T-helper 2 cell treated with Interferon-gamma antibody and Interleukin-4, amounts not matched to agents 5 μg/mL and 100 μg/mL, for 36 hours (primary cell): Measurements from ENCODE around the gene TPP1.

ENCODE experiments used
- DNase-seq: peaks from one replicate; pipeline ENCODE4 v3.0.0; 2021; ENCODE audit warnings: low spot score
- H3K27ac Mint-ChIP-seq: one replicate; pipeline ENCODE4 v1.8.0; 2021; ENCODE audit warnings: mild to moderate bottlenecking, mixed read lengths
- H3K27me3 Mint-ChIP-seq: one replicate; pipeline ENCODE4 v1.8.0; 2021; ENCODE audit warnings: low read depth, mixed read lengths
- H3K36me3 Mint-ChIP-seq: one replicate; pipeline ENCODE4 v1.8.0; 2021; ENCODE audit warnings: low read depth, mixed read lengths
- H3K4me1 Mint-ChIP-seq: one replicate; pipeline ENCODE4 v1.8.0; 2021; ENCODE audit warnings: low read depth, mixed read lengths
- H3K4me3 Mint-ChIP-seq: one replicate; pipeline ENCODE4 v1.8.0; 2022; ENCODE audit warnings: mild to moderate bottlenecking, moderate library complexity, mixed read lengths
- H3K9me3 Mint-ChIP-seq: one replicate; pipeline ENCODE4 v1.8.0; 2021; ENCODE audit warnings: mixed read lengths

TPP1 gene

DNA sequence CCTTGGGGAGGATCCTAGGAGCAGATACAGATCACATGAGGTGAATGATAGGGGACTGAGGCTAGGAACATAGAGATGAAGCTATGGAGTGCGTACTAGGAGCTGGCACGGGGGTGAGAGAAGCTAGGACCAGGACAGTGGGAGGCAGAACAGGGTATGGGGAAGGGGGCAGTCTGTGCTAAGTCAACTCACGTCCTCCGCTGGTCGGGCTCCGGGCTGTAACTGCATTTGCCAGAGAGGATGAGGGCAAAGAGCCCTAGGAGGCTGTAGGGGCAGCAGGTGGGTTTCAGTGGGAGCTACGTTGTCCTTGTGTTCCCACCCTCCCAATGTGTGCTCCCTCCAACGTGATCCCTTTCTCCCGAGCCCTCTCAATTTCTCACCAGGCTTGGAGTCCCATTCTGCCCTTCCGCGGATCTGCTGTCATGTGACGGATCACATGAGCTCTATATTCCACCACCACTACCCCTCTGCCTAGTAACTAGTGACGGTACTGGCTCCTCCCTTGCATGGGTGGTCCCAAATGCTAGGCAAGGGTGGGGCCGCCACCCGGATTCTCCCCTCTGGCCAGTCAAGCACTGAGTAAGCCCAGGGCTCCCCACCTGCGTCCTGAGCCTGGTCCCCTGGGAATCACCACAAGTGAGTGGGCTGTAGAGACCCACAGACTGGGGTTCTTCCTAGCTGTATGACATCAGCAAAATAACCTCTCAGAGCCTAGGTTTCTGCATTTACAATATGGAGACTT lies at the start of gene TPP1:
TPP1 (minus strand) TSS at position 419 of the 742 bp plus-strand sequence; CDS start at position 397, 22 bp downstream.
- DNase-seq, result peak; percentile 89
- H3K36me3 Mint-ChIP-seq, result peaks cover 15% of the 10 kb centered on the region
- no peak within 1 kb of the TSS for H3K27ac Mint-ChIP-seq
- H3K4me1 Mint-ChIP-seq, result peaks cover 5% of the 10 kb centered on the region
- no peak within 1 kb of the TSS for H3K4me3 Mint-ChIP-seq
- H3K9me3 Mint-ChIP-seq, result no peaks in the 10 kb centered on the region
- H3K27me3 Mint-ChIP-seq, result no peaks in the 10 kb centered on the region

DNA sequence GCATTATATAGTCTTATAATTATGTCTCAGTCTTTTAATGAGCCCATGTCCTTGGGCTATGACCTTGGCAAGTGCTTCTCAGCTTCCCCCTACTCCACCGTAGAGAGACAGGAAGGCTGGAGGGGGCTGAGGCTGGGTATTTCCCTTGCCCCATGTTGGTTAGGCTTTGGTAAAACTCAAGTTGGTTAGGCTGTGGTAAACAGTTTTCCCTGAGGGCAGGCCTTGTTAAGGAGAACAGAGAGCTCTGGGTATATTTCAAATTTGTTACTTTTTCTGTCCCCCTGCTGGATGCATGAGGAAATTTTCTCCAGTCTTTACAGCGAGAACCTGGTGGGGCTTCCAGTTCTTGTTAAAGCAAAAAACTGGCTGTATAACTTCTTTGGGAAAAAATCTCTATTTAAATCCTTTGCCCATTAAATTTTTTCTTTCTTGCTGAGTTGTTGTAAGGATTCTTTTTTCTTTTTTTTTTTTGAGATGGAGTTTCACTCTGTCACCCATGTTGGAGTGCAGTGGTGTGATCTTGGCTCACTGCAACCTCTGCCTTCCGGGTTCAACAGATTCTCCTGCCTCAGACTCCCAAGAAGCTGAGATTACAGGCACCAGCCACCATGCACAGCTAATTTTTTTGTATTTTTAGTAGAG lies 48.6 kb upstream of the TPP1 start:
- peak; percentile 47 for DNase-seq
- H3K27me3 Mint-ChIP-seq, result peaks cover 7% of the 10 kb centered on the region
- H3K27ac Mint-ChIP-seq, result peak overlapping the region; percentile 38
- H3K4me3 Mint-ChIP-seq, result no peak overlapping the region
- peaks cover 51% of the 10 kb centered on the region for H3K4me1 Mint-ChIP-seq
- peaks cover 12% of the 10 kb centered on the region for H3K36me3 Mint-ChIP-seq
- H3K9me3 Mint-ChIP-seq, result no peaks in the 10 kb centered on the region

DNA sequence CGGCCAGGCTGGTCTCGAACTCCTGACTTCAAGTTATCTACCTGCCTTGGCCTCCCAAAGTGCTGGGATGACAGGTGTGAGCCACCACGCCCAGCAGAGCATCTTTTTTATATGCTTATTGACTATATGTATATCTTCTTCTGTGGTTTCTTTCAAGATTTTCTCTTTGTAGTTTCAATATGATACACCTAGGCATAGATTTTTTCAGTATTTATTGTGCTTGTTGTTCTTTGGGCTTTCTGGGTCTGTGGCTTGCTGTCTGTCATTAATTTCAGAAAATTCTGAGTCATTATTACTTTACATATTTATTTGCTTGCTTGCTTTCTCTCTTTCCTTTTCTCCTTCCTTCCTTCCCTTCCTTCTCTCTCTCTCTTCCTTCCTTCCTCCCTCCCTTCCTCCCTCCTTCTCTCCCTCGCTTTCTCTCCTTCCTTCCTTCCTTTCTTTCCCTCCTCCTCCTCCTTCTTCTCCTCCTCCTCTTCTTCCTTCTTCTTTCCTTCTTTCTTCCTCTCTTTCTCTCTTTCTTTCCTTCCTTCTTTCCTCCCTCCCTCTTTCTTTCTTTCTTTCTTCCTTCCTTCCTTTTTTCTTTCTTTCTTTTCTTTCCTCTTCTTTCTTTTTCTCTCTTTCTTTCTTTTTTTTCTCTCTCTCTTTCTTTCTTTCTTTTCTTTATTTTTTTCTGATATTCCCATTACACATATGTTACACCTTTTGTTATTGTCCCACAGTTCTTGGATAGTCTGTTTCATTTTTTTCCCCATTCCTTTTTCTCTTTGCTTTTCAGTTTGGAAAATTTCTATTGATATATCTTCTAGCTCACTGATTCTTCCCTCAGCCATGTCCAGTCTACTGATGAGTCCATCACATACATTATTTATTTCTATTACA lies 47.3 kb upstream of the TPP1 start:
- Mint-ChIP-seq H3K27ac (peak overlapping the region; percentile 14), H3K27me3 (peaks cover 7% of the 10 kb centered on the region), H3K4me1 (peaks cover 39% of the 10 kb centered on the region), H3K4me3 (no peak overlapping the region), H3K9me3 (no peaks in the 10 kb centered on the region), H3K36me3 (peaks cover 7% of the 10 kb centered on the region)
- no peak for DNase-seq

DNA sequence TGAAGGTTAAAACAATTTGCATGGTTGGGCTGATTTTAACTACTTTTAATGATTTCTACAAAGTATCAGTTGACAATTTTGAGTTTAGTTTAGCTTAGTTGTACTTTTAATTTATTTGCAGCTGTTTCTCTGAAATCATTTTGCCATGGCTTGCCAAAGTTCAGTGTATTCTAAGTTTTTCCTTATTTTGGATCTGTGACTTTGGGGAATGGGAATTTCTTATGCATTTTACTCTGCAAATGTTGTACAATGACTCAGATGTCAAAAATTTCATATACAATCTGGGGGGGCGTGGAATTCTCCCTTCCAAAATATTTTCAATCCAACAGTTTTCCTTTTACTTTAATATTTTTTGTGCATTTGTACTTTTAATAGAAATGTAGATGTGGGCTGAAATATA lies 45.3 kb upstream of the TPP1 start:
- Mint-ChIP-seq H3K36me3 (no peaks in the 10 kb centered on the region), H3K27ac (no peak overlapping the region), H3K27me3 (peaks cover 7% of the 10 kb centered on the region), H3K9me3 (no peaks in the 10 kb centered on the region), H3K4me1 (peaks cover 23% of the 10 kb centered on the region), H3K4me3 (no peak overlapping the region)
- no peak for DNase-seq

DNA sequence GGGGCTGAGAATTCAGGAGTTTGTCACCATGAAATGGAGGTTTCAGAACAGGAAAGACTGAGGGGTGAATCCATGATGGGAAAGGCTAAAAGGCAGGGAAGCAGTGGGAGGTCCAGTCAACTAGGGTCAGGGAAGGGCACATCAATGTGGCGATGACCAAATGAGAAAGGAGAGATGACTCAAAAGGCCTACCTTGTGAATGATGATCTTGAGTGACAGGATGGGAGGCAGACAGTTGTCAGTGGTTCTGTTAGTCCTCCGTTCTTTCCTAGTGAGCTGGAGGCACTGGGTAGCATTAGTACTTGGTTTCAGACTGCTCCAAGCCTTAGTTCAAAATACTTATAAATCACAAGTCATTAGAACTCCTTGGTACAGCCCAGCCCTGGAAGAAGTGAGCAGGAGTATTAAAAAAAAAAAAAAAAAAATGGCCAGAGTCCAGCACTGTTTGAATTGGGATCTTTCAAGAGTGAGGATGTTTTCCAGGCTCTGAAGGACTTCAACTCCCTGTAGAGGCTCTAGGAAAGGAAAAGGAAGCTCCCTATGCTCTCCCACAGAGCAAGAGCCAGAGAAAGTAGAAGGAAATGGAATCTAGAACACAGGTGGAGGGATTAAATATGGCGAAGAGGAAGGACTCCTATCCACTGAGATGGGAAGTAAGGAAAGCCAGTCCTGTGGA lies 44.7 kb upstream of the TPP1 start:
- no peaks in the 10 kb centered on the region for H3K9me3 Mint-ChIP-seq
- no peak for DNase-seq
- H3K36me3 Mint-ChIP-seq, result no peaks in the 10 kb centered on the region
- H3K4me1 Mint-ChIP-seq, result peaks cover 22% of the 10 kb centered on the region
- H3K4me3 Mint-ChIP-seq, result no peak overlapping the region
- peaks cover 7% of the 10 kb centered on the region for H3K27me3 Mint-ChIP-seq
- peak overlapping the region; percentile 55 for H3K27ac Mint-ChIP-seq

DNA sequence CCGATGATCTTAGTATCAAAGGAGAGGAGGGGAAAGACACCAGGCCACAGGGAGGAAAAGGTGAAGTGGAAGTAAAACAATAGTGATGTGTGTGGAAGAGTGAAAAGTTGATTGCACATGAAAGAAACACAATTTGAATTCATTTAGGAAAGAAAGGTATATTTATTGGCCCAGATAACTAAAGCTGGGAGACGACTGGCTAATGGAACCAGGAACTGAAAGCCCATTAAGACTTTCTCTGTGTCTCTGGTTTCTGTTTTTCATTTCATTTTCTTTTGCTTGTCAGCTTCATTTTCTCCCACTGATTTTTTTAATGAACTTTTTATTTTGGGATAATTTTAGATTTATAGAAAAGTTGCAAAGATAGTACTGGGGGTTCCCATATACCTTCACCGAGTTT lies 41.5 kb upstream of the TPP1 start:
- H3K9me3 Mint-ChIP-seq, result no peaks in the 10 kb centered on the region
- peaks cover 8% of the 10 kb centered on the region for H3K4me1 Mint-ChIP-seq
- no peak overlapping the region for H3K4me3 Mint-ChIP-seq
- no peaks in the 10 kb centered on the region for H3K36me3 Mint-ChIP-seq
- H3K27ac Mint-ChIP-seq, result no peak overlapping the region
- DNase-seq, result no peak
- H3K27me3 Mint-ChIP-seq, result peaks cover 25% of the 10 kb centered on the region

DNA sequence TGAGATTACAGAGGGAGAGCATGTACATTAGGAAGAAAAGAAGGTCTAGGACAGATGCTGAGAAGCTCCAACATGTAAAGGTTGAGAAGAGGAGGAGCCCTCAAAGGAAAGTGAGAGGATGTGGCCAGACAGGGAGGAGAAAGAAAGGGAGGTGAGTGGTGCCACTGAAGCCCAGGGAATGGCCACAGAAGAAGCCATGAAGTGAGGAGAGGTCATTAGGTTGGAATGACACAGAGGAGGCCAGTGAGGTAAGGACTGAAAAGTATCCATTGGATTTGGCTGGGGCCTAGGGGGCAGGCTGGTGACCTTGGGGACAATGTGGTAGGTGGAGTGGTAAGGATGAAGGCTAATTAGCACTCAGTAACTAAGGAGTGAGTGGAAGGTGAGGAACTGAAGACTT lies 39.4 kb upstream of the TPP1 start:
- Mint-ChIP-seq H3K4me1 (peaks cover 5% of the 10 kb centered on the region), H3K36me3 (no peaks in the 10 kb centered on the region), H3K4me3 (no peak overlapping the region), H3K27ac (no peak overlapping the region), H3K27me3 (peaks cover 22% of the 10 kb centered on the region), H3K9me3 (no peaks in the 10 kb centered on the region)
- DNase-seq, result no peak

DNA sequence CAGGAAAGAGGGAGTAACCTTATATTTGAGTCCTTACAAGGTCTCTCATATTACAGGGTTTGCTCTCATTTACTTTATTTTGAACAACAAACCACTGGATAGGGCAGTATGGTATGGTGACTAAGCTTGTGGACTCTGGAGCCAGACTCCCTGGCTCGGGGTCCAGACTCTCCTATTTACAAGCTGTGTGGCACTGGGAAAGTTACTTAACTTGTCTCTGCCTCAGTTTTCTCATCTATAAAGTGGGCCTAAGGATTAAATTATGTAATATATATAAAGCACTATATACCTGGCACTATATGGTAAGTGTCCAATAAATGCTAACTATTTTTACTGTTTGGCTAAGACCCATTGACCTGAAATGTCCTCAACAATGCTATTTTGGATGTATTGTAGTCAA lies 38.1 kb upstream of the TPP1 start:
- peaks cover 3% of the 10 kb centered on the region for H3K4me1 Mint-ChIP-seq
- no peak for DNase-seq
- no peaks in the 10 kb centered on the region for H3K36me3 Mint-ChIP-seq
- H3K27me3 Mint-ChIP-seq, result peaks cover 18% of the 10 kb centered on the region
- H3K27ac Mint-ChIP-seq, result no peak overlapping the region
- no peaks in the 10 kb centered on the region for H3K9me3 Mint-ChIP-seq
- H3K4me3 Mint-ChIP-seq, result peak overlapping the region; percentile 21

DNA sequence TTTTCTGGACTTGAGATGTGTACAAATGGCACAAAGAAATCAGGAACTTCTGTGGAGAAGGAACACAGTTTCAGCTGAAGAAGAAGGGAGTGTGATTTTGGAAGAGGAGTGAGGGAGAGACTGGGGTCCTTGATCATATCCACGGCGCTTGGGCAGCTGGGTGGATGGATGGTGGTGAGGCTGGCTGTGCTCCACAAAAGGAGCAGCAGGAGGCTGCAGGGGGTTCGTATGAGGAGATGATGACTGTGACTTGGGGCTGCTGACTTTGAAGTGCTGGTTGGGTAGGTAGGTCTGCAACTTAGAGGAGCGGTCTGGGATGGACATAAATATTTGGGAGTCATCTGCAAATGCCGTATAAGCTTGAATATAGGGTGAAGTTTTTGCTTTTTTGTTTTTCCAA lies 37.7 kb upstream of the TPP1 start:
- H3K4me3 Mint-ChIP-seq, result peak overlapping the region; percentile 68
- H3K27ac Mint-ChIP-seq, result no peak overlapping the region
- H3K36me3 Mint-ChIP-seq, result no peaks in the 10 kb centered on the region
- no peak for DNase-seq
- peaks cover 3% of the 10 kb centered on the region for H3K4me1 Mint-ChIP-seq
- no peaks in the 10 kb centered on the region for H3K9me3 Mint-ChIP-seq
- peaks cover 18% of the 10 kb centered on the region for H3K27me3 Mint-ChIP-seq

DNA sequence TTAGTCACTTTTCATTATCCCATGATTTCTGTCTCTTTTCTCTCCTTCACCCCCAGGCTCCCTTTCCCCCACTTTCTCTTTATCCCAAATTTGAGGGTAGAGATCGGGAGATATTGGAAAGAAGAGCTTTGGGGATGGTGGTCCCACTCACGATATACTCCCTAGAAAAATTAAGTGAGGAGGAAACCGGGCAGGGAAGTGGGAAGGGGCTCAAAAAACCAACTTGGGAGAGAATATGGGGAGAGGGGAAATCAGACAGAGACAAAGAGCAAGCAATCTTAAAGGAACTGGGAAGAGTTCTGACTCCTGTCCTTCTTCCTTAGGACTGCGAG lies 37.3 kb upstream of the TPP1 start:
- H3K4me1 Mint-ChIP-seq, result peaks cover 3% of the 10 kb centered on the region
- H3K27me3 Mint-ChIP-seq, result peaks cover 18% of the 10 kb centered on the region
- no peak for DNase-seq
- peak overlapping the region; percentile 68 for H3K4me3 Mint-ChIP-seq
- H3K27ac Mint-ChIP-seq, result no peak overlapping the region
- H3K36me3 Mint-ChIP-seq, result no peaks in the 10 kb centered on the region
- no peaks in the 10 kb centered on the region for H3K9me3 Mint-ChIP-seq

DNA sequence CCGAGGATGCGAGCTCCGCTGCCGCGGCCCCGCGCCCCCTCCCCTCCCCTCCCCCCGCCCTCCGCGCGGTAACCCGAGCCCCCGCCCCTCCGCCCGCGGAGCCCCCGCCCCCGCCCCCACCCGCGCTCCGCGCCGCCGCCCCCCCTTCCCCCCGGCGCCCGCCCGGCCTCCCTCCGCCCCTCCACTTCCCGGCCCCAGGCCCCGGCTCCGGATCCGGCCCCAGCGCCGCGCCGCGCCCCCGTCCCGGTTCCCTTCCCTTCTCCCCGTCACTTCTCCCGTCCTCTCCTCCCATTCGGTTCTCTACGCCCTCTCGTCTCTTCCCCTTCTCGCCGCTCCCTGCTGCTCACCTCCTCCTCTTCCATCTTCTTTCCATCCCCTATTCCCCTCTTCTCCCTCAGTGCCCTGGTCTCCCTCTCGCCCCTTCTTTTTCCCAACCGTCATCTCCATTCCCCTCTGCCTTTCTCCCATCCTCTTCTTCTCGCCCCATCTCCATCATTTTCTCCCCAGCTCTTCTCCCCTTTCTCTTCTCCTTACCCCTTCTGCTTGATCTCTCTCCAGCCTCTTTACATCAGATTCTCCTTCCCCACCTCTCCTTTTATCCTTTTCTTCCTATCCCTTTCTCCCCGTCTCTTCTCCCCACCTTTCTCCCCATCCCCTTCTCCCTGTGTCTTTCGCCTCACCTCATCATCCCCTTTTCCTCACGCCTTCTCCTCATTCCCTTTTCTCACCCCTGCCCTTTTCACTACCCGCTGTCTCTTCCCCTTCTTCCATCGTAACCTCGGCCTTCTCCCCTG lies 36.8 kb upstream of the TPP1 start, which contains the start of gene DCHS1:
DCHS1 (minus strand) TSS at position 20 of the 794 bp plus-strand sequence. CDS start 14,196 bp downstream, outside the sequence.
- H3K36me3 Mint-ChIP-seq, result no peaks in the 10 kb centered on the region
- H3K27ac Mint-ChIP-seq, result no peak within 1 kb of the TSS
- H3K27me3 Mint-ChIP-seq, result peaks cover 18% of the 10 kb centered on the region
- no peaks in the 10 kb centered on the region for H3K9me3 Mint-ChIP-seq
- no peak for DNase-seq
- H3K4me1 Mint-ChIP-seq, result peaks cover 3% of the 10 kb centered on the region
- peak within 1 kb of the TSS; percentile 68 for H3K4me3 Mint-ChIP-seq

DNA sequence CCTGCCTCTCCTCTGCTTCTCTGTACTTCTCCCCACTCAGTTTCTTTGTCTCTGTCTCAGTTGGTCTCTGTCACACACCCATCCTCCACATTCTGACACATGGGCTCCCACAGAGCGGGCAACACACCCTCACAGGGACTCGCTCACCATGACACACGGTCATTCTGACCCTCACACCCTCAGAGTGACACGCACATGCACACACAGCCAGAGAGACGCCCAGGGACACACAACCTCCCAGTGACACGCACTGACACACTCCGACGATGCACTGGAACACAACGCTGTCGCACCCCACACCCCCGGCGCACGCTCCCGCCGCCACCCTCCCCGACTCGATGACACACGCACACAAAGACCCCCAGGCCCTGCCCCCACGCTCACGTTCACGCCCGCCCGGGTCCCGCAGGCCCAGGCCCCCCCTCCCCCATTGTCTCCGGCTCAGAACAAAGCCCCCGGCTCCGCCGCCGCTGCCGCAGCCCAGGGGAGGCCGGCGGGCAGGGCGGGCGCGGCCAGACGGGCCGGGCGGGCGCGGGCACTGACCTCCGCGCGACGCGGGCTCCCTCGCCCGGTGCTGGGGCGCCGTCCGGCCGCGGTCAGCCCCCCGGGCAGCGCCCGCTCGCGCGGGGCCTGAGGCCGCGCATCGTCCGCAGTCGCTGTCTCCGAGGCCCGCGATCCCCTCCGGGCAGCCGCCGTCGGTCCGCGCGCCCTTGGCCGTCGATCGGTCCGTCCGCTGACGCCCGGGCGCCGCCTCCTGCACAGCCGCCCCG lies 36.0 kb upstream of the TPP1 start:
- H3K4me1 Mint-ChIP-seq, result peaks cover 3% of the 10 kb centered on the region
- H3K36me3 Mint-ChIP-seq, result no peaks in the 10 kb centered on the region
- H3K9me3 Mint-ChIP-seq, result no peaks in the 10 kb centered on the region
- H3K27me3 Mint-ChIP-seq, result peaks cover 18% of the 10 kb centered on the region
- no peak for DNase-seq
- H3K27ac Mint-ChIP-seq, result no peak overlapping the region
- no peak overlapping the region for H3K4me3 Mint-ChIP-seq
